HG03558 (cell line): ENCODE measurements around the gene HOMER2.
"Not testable (repeated sequence)": the region's sequence is repeated elsewhere in the genome, so short reads cannot be mapped to it uniquely, and the experiment has no call there.

Source experiments
- ATAC-seq: cut with Tn5 transposase; IDR thresholded peaks from one replicate; pipeline ENCODE4 v1.9.1; 2021; ENCODE audit warnings: moderate number of reproducible peaks; ENCODE audit not compliant: unreplicated experiment; ENCODE audit errors: extremely low read depth

Gene HOMER2

DNA sequence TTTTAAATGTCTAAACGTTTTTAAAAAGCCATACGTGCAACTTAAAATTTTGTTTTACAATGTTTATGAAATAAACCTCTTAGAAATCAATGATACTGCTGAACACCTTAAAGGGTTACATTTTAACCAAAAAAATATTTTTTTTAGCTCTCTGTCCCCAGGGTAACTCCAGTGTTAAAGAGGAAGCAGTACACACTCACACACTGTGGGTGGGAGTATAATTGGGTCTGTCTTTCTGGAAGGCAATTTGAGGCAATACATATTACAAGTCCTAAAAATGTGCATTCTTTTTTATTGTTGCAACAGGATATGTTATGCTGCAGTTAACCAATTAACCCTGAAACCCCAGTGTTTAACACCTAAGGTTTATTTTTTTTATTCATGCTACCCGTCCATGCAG is 109.0 kb downstream of the HOMER2 start:
- ATAC-seq: no peak

- no peak for ATAC-seq
Measured at GRCh38 chr15:82840166-82840565, 112.4 kb downstream of the HOMER2 start.

DNA sequence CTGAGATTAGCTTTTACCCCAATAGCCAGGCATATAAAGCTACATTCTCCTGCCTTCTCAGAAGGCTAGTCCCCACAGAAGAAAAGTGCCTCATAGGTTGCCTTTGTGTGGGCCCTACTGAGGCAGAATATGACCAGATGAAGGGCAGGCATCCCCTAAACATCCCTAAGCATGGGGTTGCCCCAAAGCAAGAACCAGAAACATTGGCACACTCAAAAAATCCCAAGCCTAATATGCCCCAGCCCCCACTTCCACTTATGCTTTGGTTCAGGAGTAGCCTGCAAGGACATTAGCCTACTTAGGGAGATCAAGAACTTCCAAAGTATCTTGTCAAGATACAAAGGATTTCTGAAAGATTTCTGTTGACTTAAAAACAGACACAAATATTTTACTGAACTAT is 113.4 kb downstream of the HOMER2 start:
- ATAC-seq: no peak

GRCh38 chr15:82838096-82838735 is 114.3 kb downstream of the HOMER2 start:
- no peak for ATAC-seq

- ATAC-seq: no peak
Measured at GRCh38 chr15:82835391-82835917, 117.1 kb downstream of the HOMER2 start.

DNA sequence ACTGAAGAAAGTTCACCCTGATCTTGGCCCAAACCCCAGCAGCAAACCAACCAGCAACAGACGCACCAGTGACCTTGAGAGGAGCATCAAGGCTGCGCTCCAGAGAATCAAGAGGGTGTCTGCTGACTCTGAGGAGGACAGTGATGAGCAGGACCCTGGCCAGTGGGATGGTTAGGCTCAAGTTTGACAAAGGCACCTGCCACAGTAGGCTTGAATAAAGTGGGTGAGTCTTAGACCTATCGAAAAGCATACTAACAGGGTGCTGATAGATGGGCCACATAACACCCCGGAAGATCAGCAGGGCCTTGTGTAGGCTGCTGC is 119.2 kb downstream of the HOMER2 start:
- no peak for ATAC-seq

DNA sequence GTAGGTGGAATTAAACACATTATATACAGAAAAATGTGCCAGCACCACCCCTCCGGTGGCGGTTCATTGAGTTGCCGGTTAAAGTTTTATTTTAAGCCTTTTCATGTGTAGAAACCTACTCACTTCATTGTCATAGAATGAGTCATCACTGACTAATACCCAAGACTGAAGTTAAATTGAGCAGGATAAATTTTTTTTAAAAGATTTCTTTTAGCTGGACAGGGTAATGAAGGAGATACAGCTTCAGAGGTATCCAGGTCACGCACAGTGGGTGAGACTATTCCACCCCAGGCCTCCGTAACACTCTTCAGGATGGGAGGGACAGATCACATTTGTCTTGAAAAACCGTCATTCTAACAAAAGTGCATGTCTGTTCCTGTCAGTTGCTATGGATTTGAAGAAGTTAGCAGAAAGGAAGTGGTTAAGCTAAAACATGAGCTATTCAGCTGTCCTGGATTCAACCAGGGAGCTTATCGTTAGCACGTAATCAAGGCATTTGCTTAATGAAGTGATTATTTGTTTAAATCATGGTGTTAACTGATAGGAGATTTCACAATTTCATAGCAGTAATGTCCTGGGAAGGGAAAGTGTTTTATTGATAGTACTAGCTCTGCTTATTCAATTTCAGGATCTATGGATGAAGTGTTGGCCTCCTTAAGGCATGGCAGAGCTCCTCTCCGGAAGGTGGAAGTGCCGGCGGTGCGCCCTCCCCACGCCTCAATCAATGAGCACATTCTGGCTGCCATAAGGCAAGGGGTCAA is 119.7 kb downstream of the HOMER2 start:
- ATAC-seq: peak; percentile 71

DNA sequence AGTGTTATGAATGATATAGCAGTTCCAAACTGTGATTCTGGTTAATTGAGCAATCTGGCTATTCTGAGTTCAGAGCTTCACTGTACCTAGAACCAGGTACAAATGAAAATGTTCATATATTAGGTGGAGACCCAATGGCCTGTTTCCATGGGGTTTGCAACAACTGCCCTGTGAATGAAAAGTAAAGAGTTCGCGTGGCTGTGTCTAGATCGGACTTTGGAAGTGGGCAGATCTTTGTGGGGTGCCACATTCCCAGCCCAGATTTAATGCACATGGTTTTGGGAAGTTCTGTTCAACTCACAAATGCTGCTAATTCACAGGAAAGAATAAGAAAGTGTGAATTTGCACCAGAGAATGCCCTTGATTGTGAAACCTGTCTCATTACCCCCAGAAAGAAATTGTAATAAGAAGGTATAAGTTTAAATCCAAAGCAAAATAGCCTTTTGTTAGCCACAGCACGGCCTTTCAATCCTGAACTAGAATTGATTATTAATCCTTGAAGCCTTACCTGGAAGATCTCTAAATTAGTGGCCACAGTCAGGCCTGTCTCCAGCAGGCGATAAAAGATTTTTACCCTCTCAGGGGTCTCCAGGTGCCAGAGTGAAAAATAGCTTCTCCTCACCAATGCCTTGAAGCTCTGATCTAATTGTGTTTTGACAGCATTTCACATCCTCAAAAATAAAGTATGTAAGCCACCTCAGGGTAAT is 120.5 kb downstream of the HOMER2 start:
- no peak for ATAC-seq

DNA sequence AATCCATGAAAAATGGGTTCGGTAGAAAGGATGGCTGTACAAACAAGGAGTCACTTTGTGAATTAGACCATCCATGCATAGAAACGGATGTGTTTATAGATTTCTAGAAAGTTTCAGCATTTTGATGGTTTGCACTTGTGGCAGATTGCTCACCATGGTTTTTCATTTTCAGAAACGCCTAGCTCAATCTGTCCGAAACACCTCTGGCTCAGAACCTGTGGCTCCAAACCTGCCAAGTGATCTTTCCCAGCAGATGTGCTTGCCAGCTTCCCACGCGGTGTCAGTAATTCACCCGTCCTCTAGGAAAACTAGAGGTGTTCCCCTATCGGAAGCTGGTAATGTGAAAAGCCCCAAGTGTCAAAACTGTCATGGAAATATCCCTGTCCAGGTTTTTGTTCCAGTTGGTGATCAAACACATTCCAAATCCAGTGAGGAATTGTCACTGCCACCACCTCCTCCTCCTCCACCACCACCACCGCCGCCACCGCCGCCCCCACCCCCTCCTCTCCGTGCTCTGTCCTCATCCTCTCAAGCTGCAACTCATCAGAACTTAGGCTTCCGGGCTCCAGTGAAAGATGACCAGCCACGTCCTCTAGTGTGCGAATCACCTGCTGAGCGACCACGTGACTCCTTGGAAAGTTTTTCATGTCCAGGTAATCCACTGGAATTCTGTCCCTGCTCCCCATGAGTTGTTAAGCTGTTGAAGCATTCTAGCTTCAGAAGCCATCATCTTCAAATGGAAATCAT is 121.9 kb downstream of the HOMER2 start:
- ATAC-seq: no peak

DNA sequence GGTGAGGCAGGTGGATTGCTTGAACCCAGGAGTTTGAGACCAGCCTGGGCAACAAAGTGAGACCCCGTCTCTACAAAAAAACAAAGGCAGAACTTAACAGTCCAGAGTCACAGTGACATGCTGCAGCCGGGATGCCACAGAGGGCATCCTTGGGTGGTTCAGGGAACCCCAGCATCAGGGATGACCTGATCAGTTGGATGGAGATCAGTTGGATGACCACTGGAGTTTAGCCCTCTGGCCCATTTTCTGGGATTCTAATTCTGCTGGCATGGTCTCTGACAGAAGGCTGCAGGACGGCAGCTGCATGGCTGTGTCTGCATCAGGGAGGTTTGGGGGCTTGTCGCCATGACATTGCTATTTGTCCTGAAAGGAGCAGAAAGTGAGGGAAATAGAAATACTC is 123.3 kb downstream of the HOMER2 start:
- no peak for ATAC-seq

DNA sequence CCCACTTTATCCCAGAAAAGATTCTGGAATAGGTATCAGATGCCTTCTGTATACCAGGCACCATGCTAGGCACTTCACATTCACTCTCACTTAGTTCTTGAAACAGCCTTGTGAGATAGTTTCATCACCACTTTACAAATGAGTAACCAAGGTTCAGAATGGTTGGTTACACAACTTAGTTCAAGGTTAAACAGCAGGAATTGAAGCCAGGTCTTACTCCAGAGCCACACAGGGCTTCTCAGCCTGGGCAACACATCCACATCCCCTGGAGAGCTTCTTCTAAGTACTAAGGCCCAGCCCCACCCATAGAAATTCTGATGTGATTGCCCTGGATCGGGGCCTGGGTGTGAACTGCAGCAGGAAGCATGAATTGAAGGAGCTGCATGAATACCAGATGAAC is 124.4 kb downstream of the HOMER2 start:
- no peak for ATAC-seq

- no peak for ATAC-seq
Measured at GRCh38 chr15:82823049-82823448, 129.5 kb downstream of the HOMER2 start.

DNA sequence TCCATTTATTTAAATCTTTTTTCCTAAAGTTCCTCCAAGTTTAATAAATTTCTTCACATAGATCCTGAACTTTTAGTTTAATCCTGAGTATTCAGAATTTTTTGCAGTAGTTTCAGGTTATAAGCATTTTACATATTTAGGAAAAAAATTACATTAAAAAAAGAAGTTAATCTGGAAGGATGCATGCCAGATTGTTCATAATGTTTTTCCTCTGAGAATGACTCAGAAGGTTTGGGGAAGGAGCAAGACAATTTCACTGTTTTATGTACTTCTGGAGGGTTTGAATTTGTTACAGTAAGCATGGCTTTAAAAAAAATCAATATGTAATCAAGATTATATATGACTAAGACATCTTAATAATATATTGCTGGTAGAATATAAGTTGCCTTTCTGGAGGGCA is 130.7 kb downstream of the HOMER2 start:
- ATAC-seq: not testable (repeated sequence)

- ATAC-seq: not testable (repeated sequence)
Measured at GRCh38 chr15:82821396-82821795, 131.1 kb downstream of the HOMER2 start.

GRCh38 chr15:82820128-82820527 is 132.4 kb downstream of the HOMER2 start:
- no peak for ATAC-seq

DNA sequence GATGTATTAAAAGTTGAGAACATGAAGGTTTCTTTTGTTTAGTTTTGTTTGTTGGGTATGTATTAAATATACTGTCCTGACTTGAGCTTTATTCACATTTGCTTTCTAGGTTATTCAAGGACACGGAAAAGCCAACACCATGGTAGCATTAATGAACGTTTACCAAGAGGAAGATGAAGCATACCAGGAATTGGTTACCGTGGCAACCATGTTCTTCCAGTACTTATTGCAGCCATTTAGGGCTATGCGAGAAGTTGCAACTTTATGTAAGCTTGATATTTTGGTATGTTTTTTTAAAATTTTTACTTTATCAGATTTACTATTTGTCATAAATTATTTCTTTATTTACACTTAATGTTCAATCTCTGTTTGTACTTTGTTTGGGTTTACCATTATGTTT is 139.5 kb downstream of the HOMER2 start:
- ATAC-seq: no peak

GRCh38 chr15:82810890-82811426 is 141.6 kb downstream of the HOMER2 start:
- no peak for ATAC-seq

- peak; percentile 1 for ATAC-seq
Measured at GRCh38 chr15:82810061-82810889, 142.2 kb downstream of the HOMER2 start.

GRCh38 chr15:82809308-82810060 is 143.0 kb downstream of the HOMER2 start, which contains the start of gene WHAMM:
TSS of gene WHAMM (plus strand) at chr15:82809628. CDS start at chr15:82809727, 99 bp downstream.
- ATAC-seq: peak; percentile 56
